Liver (tissue), 9 donors: ENCODE data around the gene THBS2. TPM values are rescaled to one million over a fixed set of nuclear protein-coding genes. Genes with fewer than 3 reads are reported as not detected.

Source experiments
- DNase-seq: peaks from one replicate; pipeline ENCODE4 v3.0.0-alpha.2; 2017; ENCODE audit warnings: low spot score
- H3K27ac ChIP-seq, 2 donors: one replicate each; pipeline ENCODE4 v1.7.0; 2013; ENCODE audit warnings: inconsistent platforms in 2 of 2, low read length in 2 of 2, control low read depth in 1 of 2, low read depth in 1 of 2, mild to moderate bottlenecking in 1 of 2
- H3K27me3 ChIP-seq, 4 donors: one replicate each; pipeline versions ENCODE4 v1.6.1 to v1.7.0; 2013; ENCODE audit warnings: low read length in 3 of 4, inconsistent platforms in 1 of 4, mild to moderate bottlenecking in 1 of 4, moderate library complexity in 1 of 4; ENCODE audit not compliant: control insufficient read depth in 4 of 4, insufficient read depth in 4 of 4
- H3K36me3 ChIP-seq, 4 donors: one replicate each; pipeline versions ENCODE4 v1.6.1 to v1.7.0; 2013; ENCODE audit warnings: low read length in 3 of 4, mild to moderate bottlenecking in 3 of 4, low read depth in 1 of 4, moderate library complexity in 1 of 4; ENCODE audit not compliant: control insufficient read depth in 4 of 4, insufficient read depth in 3 of 4
- H3K4me1 ChIP-seq, 4 donors: one replicate each; pipeline versions ENCODE4 v1.6.1 to v1.7.0; 2013; ENCODE audit warnings: low read length in 3 of 4, mild to moderate bottlenecking in 3 of 4, moderate library complexity in 1 of 4; ENCODE audit not compliant: control insufficient read depth in 4 of 4, insufficient read depth in 4 of 4
- H3K4me3 ChIP-seq, 3 donors: one replicate each; pipeline versions ENCODE4 v1.6.1 to v1.7.0; 2013; ENCODE audit warnings: low read length in 3 of 3, control low read depth in 1 of 3, low read depth in 1 of 3, mild to moderate bottlenecking in 1 of 3
- H3K9ac ChIP-seq, 2 donors: one replicate each; pipeline ENCODE4 v1.7.0; 2013; ENCODE audit warnings: low read length in 2 of 2, mild to moderate bottlenecking in 2 of 2, moderate library complexity in 2 of 2, control low read depth in 1 of 2, low read depth in 1 of 2
- H3K9me3 ChIP-seq, 4 donors: one replicate each; pipeline versions ENCODE4 v1.6.1 to v1.7.0; 2013; ENCODE audit warnings: low read length in 3 of 4; ENCODE audit not compliant: control insufficient read depth in 4 of 4
- CTCF ChIP-seq: fragments of 150-350 bp; IDR thresholded peaks from 2 replicates; pipeline ENCODE4 v1.5.1; 2017; ENCODE audit warnings: improper control_type of control experiment, low read depth, low read length; ENCODE audit not compliant: missing input control
- EGR1 ChIP-seq, 2 donors: IDR thresholded peaks; 2 replicates each; pipeline ENCODE4 v1.6.1; 2016 to 2018; ENCODE audit warnings: antibody characterized with exemption in 2 of 2, low read depth in 2 of 2
- FOXA2 ChIP-seq: IDR thresholded peaks from 2 replicates; pipeline ENCODE4 v1.6.1; 2016; ENCODE audit warnings: antibody characterized with exemption
- GABPA ChIP-seq, 2 donors: IDR thresholded peaks in 1 of 2; conservative IDR thresholded peaks in 1 of 2; 2 replicates each; pipeline ENCODE4 v1.6.1; 2016; ENCODE audit warnings: antibody characterized with exemption in 2 of 2, mild to moderate bottlenecking in 1 of 2, moderate library complexity in 1 of 2
- HNF4A ChIP-seq, 2 donors: conservative IDR thresholded peaks; 2 replicates each; pipeline ENCODE4 v1.6.1; 2016; ENCODE audit warnings: antibody characterized with exemption in 2 of 2, mild to moderate bottlenecking in 2 of 2
- HNF4G ChIP-seq: IDR thresholded peaks from 2 replicates; pipeline ENCODE4 v1.6.1; 2016; ENCODE audit warnings: antibody characterized with exemption
- JUND ChIP-seq, 2 donors: IDR thresholded peaks; 2 replicates each; pipeline ENCODE4 v1.6.1; 2016; ENCODE audit warnings: antibody characterized with exemption in 2 of 2
- MAX ChIP-seq: IDR thresholded peaks from 2 replicates; pipeline ENCODE4 v1.6.1; 2016; ENCODE audit warnings: antibody characterized with exemption
- NR2F2 ChIP-seq: IDR thresholded peaks from 2 replicates; pipeline ENCODE4 v1.6.1; 2016; ENCODE audit warnings: antibody characterized with exemption
- RAD21 ChIP-seq, 2 donors: IDR thresholded peaks; 2 replicates each; pipeline ENCODE4 v1.6.1; 2016; ENCODE audit warnings: antibody characterized with exemption in 2 of 2, mild to moderate bottlenecking in 2 of 2
- REST ChIP-seq: IDR thresholded peaks from 2 replicates; pipeline ENCODE4 v1.6.1; 2016; ENCODE audit warnings: antibody characterized with exemption, mild to moderate bottlenecking
- RXRA ChIP-seq, 2 donors: IDR thresholded peaks; 2 replicates each; pipeline ENCODE4 v1.6.1; 2017 to 2018; ENCODE audit warnings: antibody characterized with exemption in 2 of 2, mild to moderate bottlenecking in 1 of 2
- TAF1 ChIP-seq: conservative IDR thresholded peaks from 2 replicates; pipeline ENCODE4 v1.6.1; 2016; ENCODE audit warnings: antibody characterized with exemption, mild to moderate bottlenecking
- YY1 ChIP-seq: IDR thresholded peaks from 2 replicates; pipeline ENCODE4 v1.6.1; 2016; ENCODE audit warnings: antibody characterized with exemption, mild to moderate bottlenecking
- whole genome bisulfite sequencing: extraction: QIAGEN DNeasy Blood & Tissue Kit; methylation state at CpG from one replicate; pipeline ENCODE4 v1.1.7; 2013; 5-methylcytosine and 5-hydroxymethylcytosine counted together
- polyA plus RNA-seq, 2 donors: library from polyadenylated mRNA; stranded (reverse) in 1 of 2; unstranded in 1 of 2; fragments of 200-250 nt in 1 of 2; fragments of >200 nt in 1 of 2; fragmentation: Nextera tagmentation in 1 of 2; extraction: Ambion mirVana in 1 of 2; gene quantifications; one replicate each; pipeline versions ENCODE4 v1.2.1 to v1.2.3, GENCODE V29; 2013 to 2015
- total RNA-seq, 2 donors: library from RNA; depleted of rRNA; stranded (reverse); fragments of >200 nt; gene quantifications; one replicate each; pipeline ENCODE4 v1.2.3, GENCODE V29; 2014
- donor health status: healthy.
- donor health status: healthy.
- donor health status: healthy.
- donor health status: healthy.
- donor health status: healthy.

The THBS2 gene
- total and polyA plus RNA-seq, 4 donors = 0.35 to 7.6 (median 6.2) TPM

- 84% methylated on average over 9 of the region's 9 CpGs for WGBS
- Histone ChIP-seq H3K27ac (no peak overlapping the region), H3K4me3 (no peak overlapping the region), H3K27me3 (no peaks in the 10 kb centered on the region), H3K36me3 (no peaks in the 10 kb centered on the region), H3K9me3 (no peaks in the 10 kb centered on the region), H3K4me1 (no peaks in the 10 kb centered on the region), H3K9ac (no peak overlapping the region)
- DNase-seq = no peak
- TF ChIP-seq REST (no peak), FOXA2 (no peak), HNF4G (no peak), RXRA (IDR thresholded peaks at IDR 0.05) (no peak), EGR1 (IDR thresholded peaks at IDR 0.05; ENCODE audit: low read depth in 2 of 2) (no peak), RAD21 (IDR thresholded peaks at IDR 0.05) (no peak), MAX (no peak), HNF4A (conservative IDR thresholded peaks at IDR 0.05) (no peak)
Measured at GRCh38 chr6:169230322-169230665, 23.4 kb downstream of the THBS2 start.

- Histone ChIP-seq H3K4me3 (no peak overlapping the region), H3K4me1 (no peaks in the 10 kb centered on the region), H3K27ac (no peak overlapping the region), H3K36me3 (no peaks in the 10 kb centered on the region), H3K9me3 (no peaks in the 10 kb centered on the region), H3K27me3 (no peaks in the 10 kb centered on the region), H3K9ac (no peak overlapping the region)
- WGBS = 71% methylated on average over 13 of the region's 13 CpGs
- TF ChIP-seq NR2F2 (no peak), GABPA (IDR thresholded peaks at IDR 0.05 in 1 of 2, conservative IDR thresholded peaks at IDR 0.05 in 1 of 2) (no peak), HNF4G (no peak), FOXA2 (no peak), JUND (IDR thresholded peaks at IDR 0.05) (no peak), CTCF (no peak), REST (no peak), HNF4A (conservative IDR thresholded peaks at IDR 0.05) (no peak), RXRA (IDR thresholded peaks at IDR 0.05) (no peak), TAF1 (no peak), EGR1 (IDR thresholded peaks at IDR 0.05; ENCODE audit: low read depth in 2 of 2) (no peak), YY1 (no peak)
- no peak for DNase-seq
Measured at GRCh38 chr6:169229615-169230321, 23.9 kb downstream of the THBS2 start.
